Astrocyte of the cerebellum (primary cell): ENCODE results near the gene TAF11L13.
"Not testable (repeated sequence)": the region's sequence is repeated elsewhere in the genome, so short reads cannot be mapped to it uniquely, and the experiment has no call there.

Experiments
- DNase-seq: peaks from one replicate; pipeline ENCODE4 v3.0.0-alpha.2; 2011; ENCODE audit warnings: low read depth
- H3K4me3 ChIP-seq: 2 replicates; pipeline ENCODE4 v1.5.1; 2011; ENCODE audit warnings: mild to moderate bottlenecking, low read depth, low read length, moderate library complexity
- in situ Hi-C: cut with HindIII; loops from 2 replicates; pipeline ENCODE4 v1.10.0; 2017; ENCODE audit warnings: low sequenced_read_pairs
- TF ChIP-seq, protein P1 (sequence below): IDR thresholded peaks from 2 replicates; pipeline ENCODE4 v1.5.1; 2012; ENCODE audit warnings: low read length, low read depth, moderate library complexity, mild to moderate bottlenecking; ENCODE audit errors: missing control alignments

Gene TAF11L13

DNA sequence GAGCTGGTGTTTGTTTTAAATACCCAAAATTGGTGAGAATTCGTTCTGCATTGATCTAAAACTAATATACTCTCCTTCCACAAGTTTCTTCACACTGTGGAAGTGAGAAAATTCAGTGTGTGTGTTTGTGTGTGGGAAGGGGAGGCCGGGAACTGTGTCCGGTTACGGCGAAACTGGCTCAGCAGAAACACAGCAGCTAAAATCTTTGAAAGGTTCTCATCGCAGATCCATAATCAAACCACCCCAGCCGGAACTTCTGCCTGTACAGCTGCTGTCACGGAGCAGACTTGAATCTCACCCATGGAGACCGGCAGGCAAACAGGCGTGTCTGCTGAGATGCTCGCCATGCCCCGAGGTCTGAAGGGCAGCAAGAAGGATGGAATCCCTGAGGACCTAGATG lies at the start of gene TAF11L13:
Gene TAF11L13, plus strand, starts transcription at position 301 of the 400 bp plus-strand sequence.
- in situ Hi-C loops, DNase-seq, H3K4me3 ChIP-seq: not testable (repeated sequence)

DNA sequence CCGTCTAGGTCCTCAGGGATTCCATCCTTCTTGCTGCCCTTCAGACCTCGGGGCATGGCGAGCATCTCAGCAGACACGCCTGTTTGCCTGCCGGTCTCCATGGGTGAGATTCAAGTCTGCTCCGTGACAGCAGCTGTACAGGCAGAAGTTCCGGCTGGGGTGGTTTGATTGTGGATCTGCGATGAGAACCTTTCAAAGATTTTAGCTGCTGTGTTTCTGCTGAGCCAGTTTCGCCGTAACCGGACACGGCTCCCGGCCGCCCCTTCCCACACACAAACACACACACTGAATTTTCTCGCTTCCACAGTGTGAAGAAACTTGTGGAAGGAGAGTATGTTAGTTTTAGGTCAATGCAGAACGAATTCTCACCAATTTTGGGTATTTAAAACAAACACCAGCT lies 46.2 kb upstream of the TAF11L13 start, which contains the start of gene TAF11L7:
Gene TAF11L7, minus strand, starts transcription at position 101 of the 400 bp plus-strand sequence.
- in situ Hi-C loops, H3K4me3 ChIP-seq: not testable (repeated sequence)

DNA sequence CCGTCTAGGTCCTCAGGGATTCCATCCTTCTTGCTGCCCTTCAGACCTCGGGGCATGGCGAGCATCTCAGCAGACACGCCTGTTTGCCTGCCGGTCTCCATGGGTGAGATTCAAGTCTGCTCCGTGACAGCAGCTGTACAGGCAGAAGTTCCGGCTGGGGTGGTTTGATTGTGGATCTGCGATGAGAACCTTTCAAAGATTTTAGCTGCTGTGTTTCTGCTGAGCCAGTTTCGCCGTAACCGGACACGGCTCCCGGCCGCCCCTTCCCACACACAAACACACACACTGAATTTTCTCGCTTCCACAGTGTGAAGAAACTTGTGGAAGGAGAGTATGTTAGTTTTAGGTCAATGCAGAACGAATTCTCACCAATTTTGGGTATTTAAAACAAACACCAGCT lies 41.0 kb upstream of the TAF11L13 start, which contains the start of gene TAF11L8:
Gene TAF11L8, minus strand, starts transcription at position 101 of the 400 bp plus-strand sequence.
- DNase-seq, in situ Hi-C loops, H3K4me3 ChIP-seq: not testable (repeated sequence)

More for the DNA sequence above, 46.2 kb upstream of the TAF11L13 start, which contains the start of gene TAF11L7:
- DNase-seq: not testable (repeated sequence)

DNA sequence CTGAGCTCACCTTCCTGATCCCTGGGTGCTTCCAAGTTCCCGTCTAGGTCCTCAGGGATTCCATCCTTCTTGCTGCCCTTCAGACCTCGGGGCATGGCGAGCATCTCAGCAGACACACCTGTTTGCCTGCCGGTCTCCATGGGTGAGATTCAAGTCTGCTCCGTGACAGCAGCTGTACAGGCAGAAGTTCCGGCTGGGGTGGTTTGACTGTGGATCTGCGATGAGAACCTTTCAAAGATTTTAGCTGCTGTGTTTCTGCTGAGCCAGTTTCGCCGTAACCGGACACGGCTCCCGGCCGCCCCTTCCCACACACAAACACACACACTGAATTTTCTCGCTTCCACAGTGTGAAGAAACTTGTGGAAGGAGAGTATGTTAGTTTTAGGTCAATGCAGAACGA lies 37.6 kb upstream of the TAF11L13 start, which contains the start of gene TAF11L9:
Gene TAF11L9, minus strand, starts transcription at position 140 of the 400 bp plus-strand sequence.
- DNase-seq, H3K4me3 ChIP-seq, in situ Hi-C loops: not testable (repeated sequence)

DNA sequence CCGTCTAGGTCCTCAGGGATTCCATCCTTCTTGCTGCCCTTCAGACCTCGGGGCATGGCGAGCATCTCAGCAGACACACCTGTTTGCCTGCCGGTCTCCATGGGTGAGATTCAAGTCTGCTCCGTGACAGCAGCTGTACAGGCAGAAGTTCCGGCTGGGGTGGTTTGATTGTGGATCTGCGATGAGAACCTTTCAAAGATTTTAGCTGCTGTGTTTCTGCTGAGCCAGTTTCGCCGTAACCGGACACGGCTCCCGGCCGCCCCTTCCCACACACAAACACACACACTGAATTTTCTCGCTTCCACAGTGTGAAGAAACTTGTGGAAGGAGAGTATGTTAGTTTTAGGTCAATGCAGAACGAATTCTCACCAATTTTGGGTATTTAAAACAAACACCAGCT lies 34.2 kb upstream of the TAF11L13 start, which contains the start of gene TAF11L10:
Gene TAF11L10, minus strand, starts transcription at position 101 of the 400 bp plus-strand sequence.
- DNase-seq, in situ Hi-C loops: not testable (repeated sequence)

DNA sequence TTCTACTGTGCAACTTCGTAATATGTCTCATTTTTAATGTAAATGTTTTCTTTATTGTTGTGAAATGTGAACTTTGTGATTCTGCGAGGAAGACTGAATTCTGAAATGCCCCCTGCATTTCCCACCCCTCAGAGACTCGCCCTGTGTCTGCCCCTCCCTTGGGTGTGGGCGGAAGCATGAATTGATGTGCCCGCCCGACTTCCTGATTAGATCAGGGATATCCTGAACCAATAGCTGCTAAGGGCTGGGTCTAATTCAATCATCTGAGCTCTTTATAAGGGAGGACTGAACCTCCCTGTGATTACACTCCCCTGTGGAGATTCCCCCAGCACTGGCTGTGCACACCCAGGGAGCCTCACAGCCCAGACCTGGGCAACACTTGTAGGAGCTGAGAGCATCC lies 28.0 kb upstream of the TAF11L13 start, which contains the start of gene TAF11L11:
Gene TAF11L11, plus strand, starts transcription at position 304 of the 400 bp plus-strand sequence.
- H3K4me3 ChIP-seq, in situ Hi-C loops, DNase-seq: not testable (repeated sequence)

More for the DNA sequence above, 34.2 kb upstream of the TAF11L13 start, which contains the start of gene TAF11L10:
- not testable (repeated sequence) for H3K4me3 ChIP-seq

DNA sequence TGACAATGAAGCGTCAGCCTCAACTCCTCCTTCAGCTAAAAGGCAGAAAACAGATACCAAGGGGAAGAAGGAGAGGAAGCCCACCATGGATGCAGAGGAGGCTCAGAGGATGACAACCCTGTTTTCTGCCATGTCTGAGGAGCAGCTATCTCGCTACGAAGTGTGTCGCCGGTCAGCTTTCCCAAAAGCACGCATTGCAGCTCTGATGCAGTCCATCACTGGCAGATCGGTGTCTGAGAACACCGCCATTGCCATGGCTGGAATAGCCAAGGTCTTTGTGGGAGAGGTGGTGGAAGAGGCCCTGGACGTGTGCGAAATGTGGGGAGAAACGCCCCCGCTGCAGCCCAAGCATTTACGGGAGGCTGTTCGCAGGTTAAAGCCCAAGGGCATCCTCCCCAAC lies 26.9 kb upstream of the TAF11L13 start:
- H3K4me3 ChIP-seq: no peak overlapping the region
- DNase-seq: no peak
- in situ Hi-C loops: no loop called here
- TF ChIP-seq, protein P1, sequence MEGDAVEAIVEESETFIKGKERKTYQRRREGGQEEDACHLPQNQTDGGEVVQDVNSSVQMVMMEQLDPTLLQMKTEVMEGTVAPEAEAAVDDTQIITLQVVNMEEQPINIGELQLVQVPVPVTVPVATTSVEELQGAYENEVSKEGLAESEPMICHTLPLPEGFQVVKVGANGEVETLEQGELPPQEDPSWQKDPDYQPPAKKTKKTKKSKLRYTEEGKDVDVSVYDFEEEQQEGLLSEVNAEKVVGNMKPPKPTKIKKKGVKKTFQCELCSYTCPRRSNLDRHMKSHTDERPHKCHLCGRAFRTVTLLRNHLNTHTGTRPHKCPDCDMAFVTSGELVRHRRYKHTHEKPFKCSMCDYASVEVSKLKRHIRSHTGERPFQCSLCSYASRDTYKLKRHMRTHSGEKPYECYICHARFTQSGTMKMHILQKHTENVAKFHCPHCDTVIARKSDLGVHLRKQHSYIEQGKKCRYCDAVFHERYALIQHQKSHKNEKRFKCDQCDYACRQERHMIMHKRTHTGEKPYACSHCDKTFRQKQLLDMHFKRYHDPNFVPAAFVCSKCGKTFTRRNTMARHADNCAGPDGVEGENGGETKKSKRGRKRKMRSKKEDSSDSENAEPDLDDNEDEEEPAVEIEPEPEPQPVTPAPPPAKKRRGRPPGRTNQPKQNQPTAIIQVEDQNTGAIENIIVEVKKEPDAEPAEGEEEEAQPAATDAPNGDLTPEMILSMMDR: no peak

DNA sequence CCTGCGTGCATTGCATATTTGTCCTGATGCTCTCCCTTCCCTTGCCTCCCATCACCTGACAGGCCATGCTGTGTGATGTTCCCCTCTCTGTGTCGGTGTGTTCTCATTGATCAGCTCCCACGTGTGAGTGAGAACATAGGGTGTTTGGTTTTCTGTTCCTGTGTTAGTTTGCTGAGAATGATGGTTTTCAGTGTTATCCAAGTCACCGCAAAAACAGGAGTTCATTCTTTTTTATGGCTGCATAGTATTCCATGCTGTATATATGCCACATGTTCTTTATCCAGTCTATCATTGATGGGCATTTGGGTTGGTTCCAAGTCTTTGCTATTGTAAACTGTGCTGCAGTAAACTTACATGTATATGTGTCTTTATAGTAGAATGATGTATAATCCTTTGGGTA lies 24.4 kb upstream of the TAF11L13 start:
- H3K4me3 ChIP-seq, in situ Hi-C loops, DNase-seq: not testable (repeated sequence)

DNA sequence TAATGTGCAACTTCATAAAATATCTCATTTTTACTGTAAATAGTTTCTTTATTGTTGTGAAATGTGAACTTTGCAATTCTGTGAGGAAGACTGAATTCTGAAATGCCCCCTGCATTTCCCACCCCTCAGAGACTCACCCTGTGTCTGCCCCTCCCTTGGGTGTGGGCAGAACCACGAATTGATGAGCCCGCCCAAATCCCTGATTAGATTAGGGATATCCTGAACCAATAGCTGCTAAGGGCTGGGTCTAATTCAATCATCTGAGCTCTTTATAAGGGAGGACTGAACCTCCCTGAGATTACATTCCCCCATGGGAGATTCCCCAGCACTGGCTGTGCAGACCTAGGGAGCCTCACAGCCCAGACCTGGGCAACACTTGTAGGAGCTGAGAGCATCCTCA lies 21.8 kb upstream of the TAF11L13 start, which contains the start of gene TAF11L12:
Gene TAF11L12, plus strand, starts transcription at position 301 of the 400 bp plus-strand sequence.
- in situ Hi-C loops, DNase-seq, H3K4me3 ChIP-seq: not testable (repeated sequence)

DNA sequence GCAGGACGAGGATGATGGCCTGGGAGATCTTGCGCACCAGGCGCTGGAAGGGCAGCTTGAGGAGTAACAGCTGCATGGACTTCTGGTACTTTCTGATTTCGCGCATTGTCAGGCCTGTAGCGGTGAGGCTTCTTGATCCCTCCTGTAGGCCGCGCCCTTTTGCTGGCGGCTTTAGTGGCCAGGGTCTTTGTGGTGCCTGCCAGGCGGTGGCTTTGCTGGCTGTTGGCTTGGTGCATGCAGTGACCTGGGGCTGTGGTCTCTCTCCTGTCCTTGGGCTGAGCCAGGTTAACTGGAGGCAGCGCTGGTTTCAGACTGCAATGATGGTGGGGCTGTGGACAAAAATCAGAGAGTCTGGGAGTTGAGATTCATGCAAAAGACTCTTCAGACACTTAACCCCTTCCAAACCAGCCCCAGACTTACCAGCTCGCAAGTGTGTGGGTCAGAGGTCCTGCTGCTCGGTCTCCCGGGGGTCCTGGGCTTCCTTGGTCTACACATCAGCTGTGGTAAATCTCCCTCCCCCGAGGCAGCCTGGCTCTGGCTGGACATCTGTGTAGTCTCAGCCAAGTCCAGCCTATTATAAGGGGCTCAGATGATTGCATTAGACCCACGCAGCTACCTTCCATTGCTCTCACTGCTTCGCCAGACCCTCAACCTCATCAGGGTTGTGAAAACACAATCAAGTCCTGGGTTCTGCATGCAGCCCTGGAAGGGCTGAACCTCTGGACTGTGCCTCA lies 16.8 kb upstream of the TAF11L13 start:
- H3K4me3 ChIP-seq: no peak overlapping the region
- in situ Hi-C loops: no loop called here
- TF ChIP-seq, protein P1: no peak
- no peak for DNase-seq

DNA sequence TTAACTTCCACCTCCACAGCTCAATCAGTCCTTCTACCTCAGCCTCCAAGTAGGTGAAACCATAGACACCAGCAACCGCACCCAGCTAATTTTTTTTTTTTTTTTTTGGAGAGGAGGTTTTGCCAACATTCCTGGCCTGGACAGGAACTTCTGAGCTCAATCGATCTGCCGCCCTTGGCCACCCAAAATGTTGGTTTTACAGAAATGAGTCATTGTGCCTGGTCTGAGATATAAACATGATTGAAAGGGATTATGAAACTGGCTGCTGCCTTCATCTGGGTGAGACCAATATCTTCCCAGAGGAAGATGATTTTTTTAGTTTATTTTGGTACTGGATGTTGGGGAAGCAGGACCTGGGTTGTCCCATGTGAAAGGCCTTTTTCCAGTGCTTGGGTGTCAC lies 12.5 kb upstream of the TAF11L13 start:
- TF ChIP-seq, protein P1: no peak
- in situ Hi-C loops: no loop called here
- H3K4me3 ChIP-seq: no peak overlapping the region
- DNase-seq: no peak
